ENCODE results near the gene CLDN9.

Gene CLDN9

DNA sequence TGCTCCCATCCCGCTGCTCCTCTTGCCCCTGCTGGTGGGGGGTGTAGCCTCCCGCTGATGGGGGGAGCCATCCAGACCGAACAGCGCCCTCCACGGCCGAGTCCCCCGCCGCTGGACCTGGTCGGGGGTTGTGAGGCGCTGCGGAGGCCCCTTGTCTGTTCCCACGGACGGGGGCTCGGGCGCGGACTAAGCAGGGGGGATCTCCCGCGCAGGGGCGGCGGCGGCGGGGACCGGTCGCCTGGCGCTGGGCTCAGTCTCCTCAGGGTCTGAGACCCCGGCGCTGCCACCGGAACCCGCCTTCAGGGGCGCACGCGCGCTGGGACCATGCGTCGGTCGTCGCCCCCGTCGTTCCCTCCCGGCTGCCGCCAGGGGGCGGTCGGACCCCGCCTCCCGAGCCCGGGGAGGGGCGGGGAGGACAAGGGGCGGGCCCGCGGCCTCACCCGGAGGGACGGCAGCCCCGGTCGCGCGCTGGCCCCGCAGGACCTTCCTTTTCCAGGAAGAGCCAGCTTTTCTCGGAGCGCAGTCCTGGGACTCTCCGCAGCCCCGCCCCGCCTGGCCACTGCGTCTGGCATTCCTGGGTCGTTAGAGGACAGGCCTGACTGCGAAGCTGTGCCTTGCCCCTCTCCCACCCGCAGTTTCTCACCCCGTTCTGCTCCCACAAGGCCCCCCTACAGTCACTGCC is 46.5 kb downstream of the CLDN9 start (continued):
- TF ChIP-seq ZBTB49 (tag by site-specific recombination; IDR thresholded peaks at IDR 0.05; ENCODE audit: low read depth) (no peak), ZNF133 (tag by site-specific recombination; IDR thresholded peaks at IDR 0.05) (no peak), ZBTB17 (tag by site-specific recombination; IDR thresholded peaks at IDR 0.05) (peak; percentile 22; the same call in 1 of the 2 replicates), ZNF501 (tag by site-specific recombination; IDR thresholded peaks at IDR 0.05) (no peak), EGR2 (tag by site-specific recombination; IDR thresholded peaks at IDR 0.05; ENCODE audit: low read depth) (no peak), ZNF366 (tag by site-specific recombination; conservative IDR thresholded peaks at IDR 0.05) (no peak), ZNF629 (tag by site-specific recombination; IDR thresholded peaks at IDR 0.05) (no peak), ZNF645 (tag by site-specific recombination; IDR thresholded peaks at IDR 0.05) (no peak), ZNF777 (tag by site-specific recombination; IDR thresholded peaks at IDR 0.05; ENCODE audit: borderline replicate concordance) (no peak), ZSCAN4 (tag by site-specific recombination; IDR thresholded peaks at IDR 0.05) (no peak), KLF9 (tag by site-specific recombination; IDR thresholded peaks at IDR 0.05; ENCODE audit: low read depth) (peak; percentile 78), FEZF1 (tag by site-specific recombination; IDR thresholded peaks at IDR 0.05) (no peak), ZSCAN30 (tag by site-specific recombination; IDR thresholded peaks at IDR 0.05) (peak; percentile 88), ZNF223 (tag by site-specific recombination; IDR thresholded peaks at IDR 0.05) (no peak), ZNF639 (tag by site-specific recombination; IDR thresholded peaks at IDR 0.05) (no peak), HOXC10 (CRISPR knock-in tag; IDR thresholded peaks at IDR 0.05) (no peak), ZFHX2 (tag by site-specific recombination; conservative IDR thresholded peaks at IDR 0.05) (0 out of 2 replicates have a peak, but pooled peaks have one; percentile 11), ZBTB10 (tag by site-specific recombination; IDR thresholded peaks at IDR 0.05) (no peak), ZNF266 (tag by site-specific recombination; IDR thresholded peaks at IDR 0.05; ENCODE audit: low read depth) (no peak), ZNF280C (tag by site-specific recombination; IDR thresholded peaks at IDR 0.05) (no peak), ZNF654 (tag by site-specific recombination; IDR thresholded peaks at IDR 0.05; ENCODE audit: low read depth) (0 out of 2 replicates have a peak, but pooled peaks have one; percentile 16), ZNF707 (tag by site-specific recombination; IDR thresholded peaks at IDR 0.05) (no peak), ZNF10 (tag by site-specific recombination; IDR thresholded peaks at IDR 0.05) (no peak), ZNF175 (tag by site-specific recombination; IDR thresholded peaks at IDR 0.05) (no peak), SP2 (tag by site-specific recombination; IDR thresholded peaks at IDR 0.05) (peak; percentile 63)

Measured in HEK293 (cell line).